Astrocyte (in vitro differentiated cells and primary cell): ENCODE data around the gene FAM83F.

Source experiments
- EZH2 ChIP-seq: IDR thresholded peaks from 2 replicates; pipeline ENCODE4 v1.6.1; 2012; ENCODE audit warnings: mild to moderate bottlenecking, low read length, inconsistent platforms; ENCODE audit not compliant: insufficient read depth
- TF ChIP-seq, protein P1 (sequence below): IDR thresholded peaks from 2 replicates; pipeline ENCODE4 v1.5.1; 2011; ENCODE audit warnings: low read depth, mild to moderate bottlenecking, inconsistent platforms, low read length, moderate library complexity; ENCODE audit not compliant: insufficient read depth

- no peak for TF ChIP-seq EZH2
- TF ChIP-seq, protein P1, sequence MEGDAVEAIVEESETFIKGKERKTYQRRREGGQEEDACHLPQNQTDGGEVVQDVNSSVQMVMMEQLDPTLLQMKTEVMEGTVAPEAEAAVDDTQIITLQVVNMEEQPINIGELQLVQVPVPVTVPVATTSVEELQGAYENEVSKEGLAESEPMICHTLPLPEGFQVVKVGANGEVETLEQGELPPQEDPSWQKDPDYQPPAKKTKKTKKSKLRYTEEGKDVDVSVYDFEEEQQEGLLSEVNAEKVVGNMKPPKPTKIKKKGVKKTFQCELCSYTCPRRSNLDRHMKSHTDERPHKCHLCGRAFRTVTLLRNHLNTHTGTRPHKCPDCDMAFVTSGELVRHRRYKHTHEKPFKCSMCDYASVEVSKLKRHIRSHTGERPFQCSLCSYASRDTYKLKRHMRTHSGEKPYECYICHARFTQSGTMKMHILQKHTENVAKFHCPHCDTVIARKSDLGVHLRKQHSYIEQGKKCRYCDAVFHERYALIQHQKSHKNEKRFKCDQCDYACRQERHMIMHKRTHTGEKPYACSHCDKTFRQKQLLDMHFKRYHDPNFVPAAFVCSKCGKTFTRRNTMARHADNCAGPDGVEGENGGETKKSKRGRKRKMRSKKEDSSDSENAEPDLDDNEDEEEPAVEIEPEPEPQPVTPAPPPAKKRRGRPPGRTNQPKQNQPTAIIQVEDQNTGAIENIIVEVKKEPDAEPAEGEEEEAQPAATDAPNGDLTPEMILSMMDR: no peak
Observed at GRCh38 chr22:40030026-40030757, 35.4 kb downstream of the FAM83F start.
